ENCODE data around the gene GPX3. TPM values are rescaled to one million over a fixed set of nuclear protein-coding genes. Genes with fewer than 3 reads are reported as not detected.

GPX3 gene
- total and polyA plus RNA-seq, 9 of the 15 experiments (the other 6 are each of a cell fraction or from before 2014, with no cell fraction given), result 0.25 to 0.86 TPM; not detected in 7

DNA sequence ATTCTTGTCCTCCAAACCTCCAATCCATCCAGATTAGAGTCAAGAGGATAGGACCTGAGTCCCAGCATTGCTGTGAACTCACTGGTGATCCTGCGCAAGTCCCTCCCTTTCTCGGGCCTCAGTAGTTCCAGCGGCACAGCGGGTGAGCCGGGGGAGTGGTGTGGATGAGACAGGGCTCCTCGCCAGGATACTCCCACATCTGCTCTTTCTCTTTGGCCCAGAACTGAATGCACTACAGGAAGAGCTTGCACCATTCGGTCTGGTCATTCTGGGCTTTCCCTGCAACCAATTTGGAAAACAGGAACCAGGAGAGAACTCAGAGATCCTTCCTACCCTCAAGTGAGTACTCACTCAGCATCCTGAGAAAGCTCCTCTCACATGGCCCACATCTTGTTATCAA lies 6.3 kb downstream of the GPX3 start:
- H4K20me1 ChIP-seq (replicated peaks; ENCODE audit: control insufficient read depth, insufficient read depth, low read length), result no peaks in the 10 kb centered on the region
- H3K36me3 ChIP-seq (ENCODE audit: control insufficient read depth, insufficient read depth, low read length), result peaks cover 36% of the 10 kb centered on the region; the same call in 2 of the 3 replicates
- H3K4me1 ChIP-seq (replicated peaks in 1 of 2; ENCODE audit: control insufficient read depth in 2 of 2, insufficient read depth in 2 of 2, low read length in 2 of 2), result peaks cover 27 to 33% of the 10 kb centered on the region in 2 experiments
- in situ Hi-C loops (cut with MboI) (no loop called here), intact Hi-C loops (cut with micrococcal nuclease) (no loop called here)
- ChIA-PET POLR2A (interaction anchor here (0.6 to 2.9 kb wide), 2 partner anchors 10 to 70 kb away, joined by 4 to 11 read pairs; no protein-coding TSS in a partner anchor), CTCF (ENCODE audit: low intra/inter-chr PET ratio) (no interaction called here)
- H3K4me3 ChIP-seq, result no peak overlapping the region
- no peaks in the 10 kb centered on the region for H3K9me3 ChIP-seq (replicated peaks; ENCODE audit: control insufficient read depth, insufficient read depth, low read depth, low read length)
- H3K9ac ChIP-seq (ENCODE audit: insufficient read depth in 1 of 2, low read depth in 2 of 2, low read length in 2 of 2), result no peak overlapping the region
- no peak overlapping the region for H3K27ac ChIP-seq (ENCODE audit: extremely low read depth, low read depth, low read length)
- no peaks in the 10 kb centered on the region for H3K79me2 ChIP-seq (ENCODE audit: control insufficient read depth, insufficient read depth, low read length)
- H3K4me2 ChIP-seq (ENCODE audit: insufficient read depth, low read length), result no peak overlapping the region
- TF ChIP-seq, protein P1, sequence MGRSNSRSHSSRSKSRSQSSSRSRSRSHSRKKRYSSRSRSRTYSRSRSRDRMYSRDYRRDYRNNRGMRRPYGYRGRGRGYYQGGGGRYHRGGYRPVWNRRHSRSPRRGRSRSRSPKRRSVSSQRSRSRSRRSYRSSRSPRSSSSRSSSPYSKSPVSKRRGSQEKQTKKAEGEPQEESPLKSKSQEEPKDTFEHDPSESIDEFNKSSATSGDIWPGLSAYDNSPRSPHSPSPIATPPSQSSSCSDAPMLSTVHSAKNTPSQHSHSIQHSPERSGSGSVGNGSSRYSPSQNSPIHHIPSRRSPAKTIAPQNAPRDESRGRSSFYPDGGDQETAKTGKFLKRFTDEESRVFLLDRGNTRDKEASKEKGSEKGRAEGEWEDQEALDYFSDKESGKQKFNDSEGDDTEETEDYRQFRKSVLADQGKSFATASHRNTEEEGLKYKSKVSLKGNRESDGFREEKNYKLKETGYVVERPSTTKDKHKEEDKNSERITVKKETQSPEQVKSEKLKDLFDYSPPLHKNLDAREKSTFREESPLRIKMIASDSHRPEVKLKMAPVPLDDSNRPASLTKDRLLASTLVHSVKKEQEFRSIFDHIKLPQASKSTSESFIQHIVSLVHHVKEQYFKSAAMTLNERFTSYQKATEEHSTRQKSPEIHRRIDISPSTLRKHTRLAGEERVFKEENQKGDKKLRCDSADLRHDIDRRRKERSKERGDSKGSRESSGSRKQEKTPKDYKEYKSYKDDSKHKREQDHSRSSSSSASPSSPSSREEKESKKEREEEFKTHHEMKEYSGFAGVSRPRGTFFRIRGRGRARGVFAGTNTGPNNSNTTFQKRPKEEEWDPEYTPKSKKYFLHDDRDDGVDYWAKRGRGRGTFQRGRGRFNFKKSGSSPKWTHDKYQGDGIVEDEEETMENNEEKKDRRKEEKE (IDR thresholded peaks at IDR 0.05; ENCODE audit: borderline replicate concordance in 1 of 2, control insufficient read depth in 1 of 2, low read depth in 2 of 2, low read length in 1 of 2), result no peak
- TF ChIP-seq, protein P2, sequence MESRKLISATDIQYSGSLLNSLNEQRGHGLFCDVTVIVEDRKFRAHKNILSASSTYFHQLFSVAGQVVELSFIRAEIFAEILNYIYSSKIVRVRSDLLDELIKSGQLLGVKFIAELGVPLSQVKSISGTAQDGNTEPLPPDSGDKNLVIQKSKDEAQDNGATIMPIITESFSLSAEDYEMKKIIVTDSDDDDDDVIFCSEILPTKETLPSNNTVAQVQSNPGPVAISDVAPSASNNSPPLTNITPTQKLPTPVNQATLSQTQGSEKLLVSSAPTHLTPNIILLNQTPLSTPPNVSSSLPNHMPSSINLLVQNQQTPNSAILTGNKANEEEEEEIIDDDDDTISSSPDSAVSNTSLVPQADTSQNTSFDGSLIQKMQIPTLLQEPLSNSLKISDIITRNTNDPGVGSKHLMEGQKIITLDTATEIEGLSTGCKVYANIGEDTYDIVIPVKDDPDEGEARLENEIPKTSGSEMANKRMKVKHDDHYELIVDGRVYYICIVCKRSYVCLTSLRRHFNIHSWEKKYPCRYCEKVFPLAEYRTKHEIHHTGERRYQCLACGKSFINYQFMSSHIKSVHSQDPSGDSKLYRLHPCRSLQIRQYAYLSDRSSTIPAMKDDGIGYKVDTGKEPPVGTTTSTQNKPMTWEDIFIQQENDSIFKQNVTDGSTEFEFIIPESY (CRISPR knock-in tag; IDR thresholded peaks at IDR 0.05), result peak; percentile 55; the same call in 1 of the 2 replicates
- no peak for ATAC-seq
- H3K9me1 ChIP-seq (ENCODE audit: control insufficient read depth, insufficient read depth, low read length), result no peaks in the 10 kb centered on the region
- no TSS peak for BruUV-seq (replicated peaks)
- DNase-seq (ENCODE audit: extremely low read depth in 1 of 4, low spot score in 3 of 4), result no peak
- WGBS (ENCODE audit: insufficient coverage, low coverage, missing lambda C conversion rate), result 43% methylated on average over 7 of the region's 7 CpGs
- FAIRE-seq, result no peak
- no peak overlapping the region for H2AFZ ChIP-seq (ENCODE audit: low read depth, low read length)
- H3K27me3 ChIP-seq (ENCODE audit: control insufficient read depth in 2 of 2, insufficient read depth in 2 of 2, low read length in 2 of 2), result no peaks in the 10 kb centered on the region

Measured in K562 (cell line).